Pancreas (tissue), 10 donors: ENCODE data around the gene CAMK2G. TPM values are rescaled to one million over a fixed set of nuclear protein-coding genes. Genes with fewer than 3 reads are reported as not detected.

Source experiments
- ATAC-seq, 4 donors: fragments of 200-7000 bp; cut with Tn5 transposase; one replicate each; pipeline versions ENCODE4 v1.8.0 to v1.9.1; 2020; ENCODE audit warnings: mild to moderate bottlenecking in 4 of 4, moderate library complexity in 4 of 4
- DNase-seq, 6 donors: peaks; one replicate each; pipeline ENCODE4 v3.0.0-alpha.2; 2020
- FAIRE-seq: peaks from 2 replicates; lab custom pipeline; 2012; peaks lifted over from hg19 to GRCh38; lab: Jason Lieb, UNC
- H3K27ac ChIP-seq, 4 donors: fragments of 200-600 bp; sonication (generic); 1 replicate in 3 of 4; 2 replicates in 1 of 4; pipeline versions ENCODE4 v1.5.0 to v1.8.0; 2020
- H3K27me3 ChIP-seq, 4 donors: fragments of 200-600 bp; one replicate each; pipeline ENCODE4 v1.8.0; 2021
- H3K36me3 ChIP-seq, 3 donors: fragments of 200-600 bp; sonication (generic) in 1 of 3; one replicate each; pipeline versions ENCODE4 v1.5.0 to v1.8.0; 2020 to 2021
- H3K4me1 ChIP-seq, 3 donors: fragments of 200-600 bp; one replicate each; pipeline ENCODE4 v1.8.0; 2021
- H3K4me3 ChIP-seq, 4 donors: fragments of 200-600 bp; sonication (generic) in 2 of 4; one replicate each; pipeline versions ENCODE4 v1.5.0 to v1.8.0; 2020 to 2021
- H3K9me3 ChIP-seq, 4 donors: fragments of 200-600 bp; one replicate each; pipeline ENCODE4 v1.8.0; 2021
- CTCF ChIP-seq, 4 donors: fragments of 200-600 bp; sonication (generic) in 3 of 4; IDR thresholded peaks; one replicate each; pipeline versions ENCODE4 v1.5.0 to v1.8.0; 2021; ENCODE audit warnings: antibody characterized with exemption in 4 of 4
- WGBS, 2 donors: extraction: QIAGEN DNeasy Blood & Tissue Kit; methylation state at CpG; one replicate each; pipeline ENCODE4 v1.1.7; 2013; 5-methylcytosine and 5-hydroxymethylcytosine counted together
- intact Hi-C, 3 donors: fragments of 100-400 bp; cut with DNase I; formaldehyde crosslinking; loops; one replicate each; pipeline versions ENCODE4 v1.11.1 to v1.14.2; 2022
- polyA plus RNA-seq, 2 donors: library from polyadenylated mRNA; stranded (reverse); fragments of 200-250 nt; gene quantifications; one replicate each; pipeline ENCODE4 v1.2.3, GENCODE V29; 2013
- total RNA-seq, 6 donors: library from RNA; stranded (reverse); fragmentation: NEBNext Ultra II Directional in 4 of 6; extraction: Animal tissue kit (Norgen Biotek cat#: 25700) in 4 of 6; gene quantifications; one replicate each; pipeline versions ENCODE4 v1.2.1 to v1.2.4, GENCODE V29; 2021 to 2023
- donor health status: healthy with polysubstance abuse.
- donor health status: DM: no; HTN: no; CAD: no; lungs with moderate emphysema.
- donor health status: DM: no; HTN: no; CAD: no.
- donor health status: control.
- donor health status: control.
- donor health status: Bipolar disorder and iron deficiency.
- donor health status: DM: yes; HTN: yes; CAD: no.
- donor health status: DM: no; HTN: no; CAD: no.
- donor health status: DM: no; HTN: no; CAD: no.
- donor health status: DM: yes; HTN: yes; CAD: no.

Gene CAMK2G
- total and polyA plus RNA-seq, 8 donors = 5.3 to 18.4 (median 8.3) TPM

GRCh38 chr10:73877533-73878160 lies 3.3 kb upstream of the CAMK2G start:
- 77 to 82% methylated on average over 9 of the region's 9 CpGs for WGBS, 2 donors
- FAIRE-seq (no peak), DNase-seq (no peak), ATAC-seq (no peak)
- Histone ChIP-seq H3K27ac (no peak overlapping the region), H3K4me1 (peaks cover 0 to 4% (median 0%) of the 10 kb centered on the region in 3 donors), H3K27me3 (no peaks in the 10 kb centered on the region), H3K36me3 (no peaks in the 10 kb centered on the region), H3K9me3 (no peaks in the 10 kb centered on the region), H3K4me3 (no peak overlapping the region)
- intact Hi-C loops = no loop called here
- TF ChIP-seq CTCF (IDR thresholded peaks at IDR 0.05) = no peak

- FAIRE-seq = no peak
- no peak for TF ChIP-seq CTCF (IDR thresholded peaks at IDR 0.05)
- H3K27me3 ChIP-seq = no peaks in the 10 kb centered on the region
- WGBS, 2 donors = 71 to 86% methylated on average over 4 of the region's 4 CpGs
- ATAC-seq = no peak
- intact Hi-C loops = no loop called here
- H3K4me3 ChIP-seq = no peak overlapping the region
- H3K4me1 ChIP-seq = peaks cover 0 to 4% (median 0%) of the 10 kb centered on the region in 3 donors
- no peaks in the 10 kb centered on the region for H3K36me3 ChIP-seq
- H3K9me3 ChIP-seq = no peaks in the 10 kb centered on the region
- no peak overlapping the region for H3K27ac ChIP-seq
- no peak for DNase-seq
These were observed 2.6 kb upstream of the CAMK2G start for GRCh38 chr10:73876971-73877370.

GRCh38 chr10:73876566-73876965 lies 2.2 kb upstream of the CAMK2G start:
- ATAC-seq (no peak), DNase-seq (no peak), FAIRE-seq (no peak)
- Histone ChIP-seq H3K36me3 (no peaks in the 10 kb centered on the region), H3K27ac (no peak overlapping the region), H3K4me3 (no peak overlapping the region), H3K4me1 (peaks cover 0 to 4% (median 0%) of the 10 kb centered on the region in 3 donors), H3K9me3 (no peaks in the 10 kb centered on the region), H3K27me3 (no peaks in the 10 kb centered on the region)
- intact Hi-C loops = no loop called here
- TF ChIP-seq CTCF (IDR thresholded peaks at IDR 0.05) = no peak

- H3K4me3 ChIP-seq = no peak overlapping the region
- H3K36me3 ChIP-seq = no peaks in the 10 kb centered on the region
- H3K9me3 ChIP-seq = no peaks in the 10 kb centered on the region
- no peaks in the 10 kb centered on the region for H3K27me3 ChIP-seq
- intact Hi-C loops = no loop called here
- 45 to 48% methylated on average over 4 of the region's 4 CpGs for WGBS, 2 donors
- no peak for ATAC-seq
- DNase-seq = peak in 1 of 6 donors; percentile 40
- H3K4me1 ChIP-seq = peaks cover 0 to 4% (median 0%) of the 10 kb centered on the region in 3 donors
- no peak overlapping the region for H3K27ac ChIP-seq
- no peak for TF ChIP-seq CTCF (IDR thresholded peaks at IDR 0.05)
- no peak for FAIRE-seq
These were observed 1.8 kb upstream of the CAMK2G start for GRCh38 chr10:73876157-73876556.

GRCh38 chr10:73875139-73875475 lies 752 bp upstream of the CAMK2G start:
- no peak overlapping the region for H3K27ac ChIP-seq
- 42 to 50% methylated on average over 3 of the region's 3 CpGs for WGBS, 2 donors
- FAIRE-seq (no peak), DNase-seq (no peak), ATAC-seq (no peak)
- H3K4me1 ChIP-seq = peaks cover 0 to 4% (median 0%) of the 10 kb centered on the region in 3 donors
- no peaks in the 10 kb centered on the region for H3K9me3 ChIP-seq
- no peak for TF ChIP-seq CTCF (IDR thresholded peaks at IDR 0.05)
- no peaks in the 10 kb centered on the region for H3K27me3 ChIP-seq
- H3K4me3 ChIP-seq = peak overlapping the region; percentile 42 to 80 (median 63)
- intact Hi-C loops = no loop called here
- H3K36me3 ChIP-seq = no peaks in the 10 kb centered on the region
